ENCODE data around the gene WBP2.

WBP2 gene

GRCh38 chr17:75825748-75826370, 29.3 kb downstream of the WBP2 start:
- POLR2A ChIA-PET: interaction anchor here (1.3 to 2.9 kb wide), 4 partner anchors 30 to 49 kb away, joined by 4 to 23 read pairs (median 9); partner anchors contain the start of gene WBP2
- H3K4me1 ChIP-seq (ENCODE audit: control insufficient read depth, insufficient read depth, low read length): no peaks in the 10 kb centered on the region
- CTCF ChIA-PET: interaction anchor here (0.6 to 4.0 kb wide), 6 partner anchors 9 to 217 kb away, joined by 3 to 25 read pairs (median 4); no protein-coding TSS in a partner anchor
- peaks cover 6 to 55% of the 10 kb centered on the region in 2 experiments for H3K36me3 ChIP-seq (ENCODE audit: control insufficient read depth in 2 of 2, insufficient read depth in 1 of 2, low read length in 2 of 2)
- H3K4me3 ChIP-seq (ENCODE audit: low read depth, low read length): no peak overlapping the region
- H3K27ac ChIP-seq (ENCODE audit: extremely low read depth, low read depth, low read length): no peak overlapping the region
- no peak for TF ChIP-seq ZNF514 (tag by site-specific recombination; IDR thresholded peaks at IDR 0.05)
- H3K9me3 ChIP-seq (ENCODE audit: control insufficient read depth, insufficient read depth, low read depth, low read length): no peaks in the 10 kb centered on the region

DNA sequence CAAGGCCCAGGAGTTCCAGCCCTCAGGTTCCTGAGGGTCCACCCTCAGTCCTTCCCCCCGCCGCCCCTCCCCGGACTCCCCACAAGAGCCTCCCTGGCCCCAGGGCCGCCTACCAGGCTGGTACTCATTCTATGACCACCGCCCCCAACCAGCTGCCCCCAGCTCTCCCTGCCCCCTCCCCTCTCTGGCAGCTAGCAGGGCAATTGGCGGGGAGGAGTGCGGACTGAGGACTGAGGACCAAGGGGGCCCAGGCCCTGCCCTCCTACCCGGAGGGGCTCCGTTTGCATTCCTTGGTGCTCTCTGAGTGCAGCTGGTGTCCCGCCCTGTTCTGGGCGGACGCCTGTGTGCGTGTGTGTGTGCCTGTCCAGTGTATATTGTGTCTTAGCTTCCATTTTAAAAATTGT, 30.0 kb downstream of the WBP2 start:
- POLR2A ChIA-PET: interaction anchor here (0.6 to 2.9 kb wide), 3 partner anchors 29 to 49 kb away, joined by 4 to 23 read pairs (median 7); no protein-coding TSS in a partner anchor
- Histone ChIP-seq H3K27ac (ENCODE audit: extremely low read depth, low read depth, low read length) (no peak overlapping the region), H3K9me3 (ENCODE audit: control insufficient read depth, insufficient read depth, low read depth, low read length) (no peaks in the 10 kb centered on the region), H3K4me1 (ENCODE audit: control insufficient read depth, insufficient read depth, low read length) (no peaks in the 10 kb centered on the region), H3K36me3 (ENCODE audit: control insufficient read depth in 2 of 2, insufficient read depth in 1 of 2, low read length in 2 of 2) (peaks cover 8 to 62% of the 10 kb centered on the region in 2 experiments), H3K4me3 (ENCODE audit: low read depth, low read length) (no peak overlapping the region)
- TF ChIP-seq ZNF157 (tag by site-specific recombination; IDR thresholded peaks at IDR 0.05): no peak
- TF ChIP-seq ZNF423 (tag by site-specific recombination; IDR thresholded peaks at IDR 0.05): no peak
- no peak for TF ChIP-seq ZBTB1 (tag by site-specific recombination; IDR thresholded peaks at IDR 0.05)
- no peak for TF ChIP-seq ZNF521 (tag by site-specific recombination; IDR thresholded peaks at IDR 0.05)
- no peak for TF ChIP-seq ZNF510 (tag by site-specific recombination; IDR thresholded peaks at IDR 0.05; ENCODE audit: insufficient replicate concordance)
- TF ChIP-seq ZNF560 (tag by site-specific recombination; IDR thresholded peaks at IDR 0.05; ENCODE audit: borderline replicate concordance): no peak
- TF ChIP-seq ZNF221 (tag by site-specific recombination; IDR thresholded peaks at IDR 0.05; ENCODE audit: borderline replicate concordance): no peak
- TF ChIP-seq KLF1 (tag by site-specific recombination; IDR thresholded peaks at IDR 0.05): 0 out of 2 replicates have a peak, but pooled peaks have one; percentile 25
- TF ChIP-seq RBAK (tag by site-specific recombination; IDR thresholded peaks at IDR 0.05): no peak
- no peak for TF ChIP-seq BCL11B (tag by site-specific recombination; IDR thresholded peaks at IDR 0.05; ENCODE audit: low read depth)
- 0 out of 2 replicates have a peak, but pooled peaks have one; percentile 26 for TF ChIP-seq SP2 (tag by site-specific recombination; IDR thresholded peaks at IDR 0.05)
- no peak for TF ChIP-seq ZNF777 (tag by site-specific recombination; IDR thresholded peaks at IDR 0.05; ENCODE audit: borderline replicate concordance)
- no peak for TF ChIP-seq REPIN1 (tag by site-specific recombination; IDR thresholded peaks at IDR 0.05; ENCODE audit: low read depth)
- no peak for TF ChIP-seq ZSCAN16 (tag by site-specific recombination; IDR thresholded peaks at IDR 0.05)
- CTCF ChIA-PET: interaction anchor here (0.6 to 4.0 kb wide), 5 partner anchors 8 to 111 kb away, joined by 3 to 25 read pairs (median 5); no protein-coding TSS in a partner anchor

DNA sequence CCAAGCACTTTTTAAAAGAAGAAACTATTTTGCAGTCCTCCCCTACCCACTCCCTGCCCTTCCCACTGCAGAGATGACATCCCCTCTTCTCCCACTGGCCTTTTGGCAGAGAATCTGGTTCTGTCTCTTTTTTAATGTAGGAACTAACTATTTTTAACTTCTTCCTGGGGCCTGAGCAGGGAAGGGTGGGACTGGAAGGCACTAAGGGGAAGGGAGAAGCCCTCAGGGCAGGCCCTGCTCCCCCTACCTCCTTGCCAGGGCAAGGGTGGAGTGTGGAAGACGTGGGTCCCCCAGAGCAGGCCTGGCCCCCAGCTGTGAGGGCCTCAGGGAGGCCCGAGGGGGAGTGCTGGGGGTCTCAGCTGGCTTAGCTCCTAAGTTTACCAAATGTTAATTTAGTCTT, 30.5 kb downstream of the WBP2 start:
- POLR2A ChIA-PET: interaction anchor here (0.6 to 1.3 kb wide), 2 partner anchors 29 to 48 kb away, joined by 4 to 7 read pairs; no protein-coding TSS in a partner anchor
- CTCF ChIA-PET: interaction anchor here (3.3 to 4.0 kb wide), 2 partner anchors 8 to 22 kb away, joined by 23 to 25 read pairs; no protein-coding TSS in a partner anchor
- peaks cover 12 to 67% of the 10 kb centered on the region in 2 experiments for H3K36me3 ChIP-seq (ENCODE audit: control insufficient read depth in 2 of 2, insufficient read depth in 1 of 2, low read length in 2 of 2)

More for the DNA sequence above, 30.5 kb downstream of the WBP2 start:
- Histone ChIP-seq H3K9me3 (ENCODE audit: control insufficient read depth, insufficient read depth, low read depth, low read length) (no peaks in the 10 kb centered on the region), H3K27ac (ENCODE audit: extremely low read depth, low read depth, low read length) (0 out of 2 replicates have a peak overlapping the region, but pooled peaks have one; percentile 17), H3K4me1 (ENCODE audit: control insufficient read depth, insufficient read depth, low read length) (no peaks in the 10 kb centered on the region), H3K4me3 (ENCODE audit: low read depth, low read length) (no peak overlapping the region)
- TF ChIP-seq, protein P1, sequence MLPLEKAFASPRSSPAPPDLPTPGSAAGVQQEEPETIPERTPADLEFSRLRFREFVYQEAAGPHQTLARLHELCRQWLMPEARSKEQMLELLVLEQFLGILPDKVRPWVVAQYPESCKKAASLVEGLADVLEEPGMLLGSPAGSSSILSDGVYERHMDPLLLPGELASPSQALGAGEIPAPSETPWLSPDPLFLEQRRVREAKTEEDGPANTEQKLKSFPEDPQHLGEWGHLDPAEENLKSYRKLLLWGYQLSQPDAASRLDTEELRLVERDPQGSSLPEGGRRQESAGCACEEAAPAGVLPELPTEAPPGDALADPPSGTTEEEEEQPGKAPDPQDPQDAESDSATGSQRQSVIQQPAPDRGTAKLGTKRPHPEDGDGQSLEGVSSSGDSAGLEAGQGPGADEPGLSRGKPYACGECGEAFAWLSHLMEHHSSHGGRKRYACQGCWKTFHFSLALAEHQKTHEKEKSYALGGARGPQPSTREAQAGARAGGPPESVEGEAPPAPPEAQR (tag by site-specific recombination; IDR thresholded peaks at IDR 0.05): no peak
- TF ChIP-seq ZNF157 (tag by site-specific recombination; IDR thresholded peaks at IDR 0.05) (no peak), ZNF473 (tag by site-specific recombination; IDR thresholded peaks at IDR 0.05) (no peak), ZFP37 (tag by site-specific recombination; IDR thresholded peaks at IDR 0.05) (no peak), REPIN1 (tag by site-specific recombination; IDR thresholded peaks at IDR 0.05; ENCODE audit: low read depth) (no peak), ZIC2 (tag by site-specific recombination; IDR thresholded peaks at IDR 0.05) (no peak), ZEB2 (tag by site-specific recombination; IDR thresholded peaks at IDR 0.05) (no peak), ZSCAN4 (tag by site-specific recombination; IDR thresholded peaks at IDR 0.05) (no peak), SP3 (tag by site-specific recombination; IDR thresholded peaks at IDR 0.05) (no peak), OVOL3 (tag by site-specific recombination; IDR thresholded peaks at IDR 0.05) (no peak), PRDM1 (tag by site-specific recombination; IDR thresholded peaks at IDR 0.05) (no peak), ZNF202 (tag by site-specific recombination; IDR thresholded peaks at IDR 0.05; ENCODE audit: borderline replicate concordance) (no peak)

Data from HEK293 (cell line).